KMS-11 (cell line): ENCODE measurements around the gene PHPT1.

Experiments used
- H2AFZ ChIP-seq: fragments of 200-600 bp; sonication (generic); 2 replicates; pipeline ENCODE4 v1.6.1; 2016; ENCODE audit warnings: antibody characterized with exemption, mixed run types, low read depth
- H3K27ac ChIP-seq: fragments of 200-600 bp; sonication (generic); 2 replicates; pipeline ENCODE4 v1.6.1; 2016; ENCODE audit warnings: mild to moderate bottlenecking, mixed run types
- H3K27me3 ChIP-seq: fragments of 200-600 bp; sonication (generic); 2 replicates; pipeline ENCODE4 v1.6.1; 2017; ENCODE audit warnings: mild to moderate bottlenecking, low read depth, mixed run types, moderate library complexity; ENCODE audit not compliant: insufficient read depth
- H3K36me3 ChIP-seq: fragments of 200-600 bp; sonication (generic); 2 replicates; pipeline ENCODE4 v1.6.1; 2017; ENCODE audit warnings: mild to moderate bottlenecking, mixed run types; ENCODE audit not compliant: insufficient read depth
- H3K4me1 ChIP-seq: fragments of 200-600 bp; sonication (generic); 2 replicates; pipeline ENCODE4 v1.6.1; 2016; ENCODE audit warnings: mild to moderate bottlenecking, low read depth, mixed run types; ENCODE audit not compliant: poor library complexity, severe bottlenecking
- H3K4me2 ChIP-seq: fragments of 200-600 bp; sonication (generic); 2 replicates; pipeline ENCODE4 v1.7.0; 2016; ENCODE audit warnings: mild to moderate bottlenecking, mixed run types
- H3K4me3 ChIP-seq: fragments of 200-600 bp; sonication (generic); IDR thresholded peaks from 2 replicates; pipeline ENCODE4 v1.6.1; 2017; ENCODE audit warnings: low read depth, low read length, mixed read lengths; ENCODE audit not compliant: insufficient read depth
- H3K79me2 ChIP-seq: fragments of 200-600 bp; sonication (generic); 2 replicates; pipeline ENCODE4 v1.6.1; 2016; ENCODE audit warnings: low read depth, mixed run types; ENCODE audit not compliant: insufficient read depth
- H3K9ac ChIP-seq: fragments of 200-600 bp; sonication (generic); 2 replicates; pipeline ENCODE4 v1.6.1; 2016; ENCODE audit warnings: mild to moderate bottlenecking, mixed run types
- H4K20me1 ChIP-seq: fragments of 200-600 bp; sonication (generic); 2 replicates; pipeline ENCODE4 v1.6.1; 2016; ENCODE audit warnings: mild to moderate bottlenecking, mixed run types; ENCODE audit not compliant: insufficient read depth
- TF ChIP-seq, protein P1 (sequence below): fragments of 200-600 bp; sonication (generic); conservative IDR thresholded peaks from 2 replicates; pipeline ENCODE4 v1.6.1; 2017; ENCODE audit warnings: low read depth, mild to moderate bottlenecking, antibody characterized with exemption, low read length, moderate library complexity, mixed read lengths

Gene PHPT1

DNA sequence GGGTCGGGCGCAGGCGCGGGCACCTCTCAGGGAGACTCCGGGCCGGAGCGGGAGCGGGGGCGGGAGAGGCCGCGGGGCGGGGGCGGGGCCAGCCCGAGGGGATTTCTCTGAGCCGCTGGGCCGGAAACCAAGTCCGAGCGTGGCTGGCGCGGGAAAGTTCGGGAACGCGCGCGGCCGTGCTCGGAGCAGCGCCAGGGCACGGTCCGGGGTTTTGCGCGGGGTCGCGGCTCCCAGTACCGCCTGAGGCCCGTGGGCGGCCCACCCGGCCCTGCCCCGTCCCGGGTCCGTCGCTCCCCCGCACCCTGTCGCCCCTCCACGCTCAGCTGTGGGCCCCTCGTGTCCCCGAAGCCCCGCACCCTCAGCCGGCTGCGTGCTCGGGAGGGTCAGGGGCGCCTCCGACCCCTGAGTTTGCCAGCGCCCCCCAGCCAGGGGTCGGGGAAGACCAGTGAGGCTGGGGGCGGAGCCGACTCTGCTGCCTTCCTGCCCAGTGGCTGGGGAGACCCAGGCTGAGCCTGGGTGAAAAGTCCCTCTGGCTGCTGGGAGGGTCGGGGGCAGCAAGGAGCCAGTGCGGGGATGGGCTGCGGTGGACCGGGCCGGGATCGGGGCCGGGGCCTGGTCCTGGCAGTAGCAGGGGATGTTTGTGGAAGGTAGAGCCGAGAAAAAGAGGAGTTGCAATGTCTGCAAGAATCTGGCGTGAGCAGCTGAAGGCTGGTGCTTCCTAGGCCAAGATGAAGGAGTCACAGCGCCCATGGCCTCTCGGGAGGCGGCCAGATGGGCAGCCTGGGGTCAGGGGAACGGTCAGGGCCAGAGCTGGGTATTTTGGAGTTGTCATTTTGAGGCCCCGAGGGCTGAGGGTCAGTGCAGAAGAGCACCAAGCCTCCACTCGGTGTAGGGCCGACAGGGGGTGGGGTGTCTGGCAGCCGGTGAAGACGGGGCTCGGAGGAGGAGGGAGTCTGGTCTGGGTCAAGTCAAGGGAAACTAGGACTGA, 37.7 kb downstream of the PHPT1 start:
- Histone ChIP-seq H2AFZ (no peak overlapping the region; the same call in 1 of the 2 replicates), H3K4me1 (peaks cover 50% of the 10 kb centered on the region)

DNA sequence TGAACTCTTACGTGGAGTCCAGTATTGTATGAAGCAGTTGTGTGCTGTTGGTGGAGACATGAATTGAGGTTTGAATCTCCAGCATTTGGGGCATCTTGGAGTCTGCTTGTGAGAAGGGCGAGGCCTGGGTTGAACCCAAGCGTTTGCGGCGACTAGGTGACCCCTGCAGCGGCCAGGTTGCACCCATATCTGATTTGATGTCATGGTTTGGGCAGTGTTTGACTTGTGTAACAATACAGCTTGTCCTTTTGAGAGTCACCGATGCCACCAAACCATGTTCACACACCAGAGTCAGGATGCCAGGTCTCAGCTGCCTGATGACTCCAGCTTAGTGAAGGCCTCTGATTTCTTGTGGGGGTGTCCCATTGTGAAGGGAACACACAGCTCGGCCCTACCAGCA, 39.2 kb downstream of the PHPT1 start:
- Histone ChIP-seq H3K4me3 (no peak overlapping the region), H3K27ac (no peak overlapping the region), H3K4me1 (peaks cover 41% of the 10 kb centered on the region), H2AFZ (no peak overlapping the region), H3K79me2 (peaks cover 84% of the 10 kb centered on the region), H3K27me3 (no peaks in the 10 kb centered on the region), H4K20me1 (no peaks in the 10 kb centered on the region; the same call in 1 of the 2 replicates), H3K36me3 (no peaks in the 10 kb centered on the region; the same call in 1 of the 2 replicates), H3K9ac (no peak overlapping the region), H3K4me2 (peak overlapping the region; percentile 94)
- TF ChIP-seq, protein P1, sequence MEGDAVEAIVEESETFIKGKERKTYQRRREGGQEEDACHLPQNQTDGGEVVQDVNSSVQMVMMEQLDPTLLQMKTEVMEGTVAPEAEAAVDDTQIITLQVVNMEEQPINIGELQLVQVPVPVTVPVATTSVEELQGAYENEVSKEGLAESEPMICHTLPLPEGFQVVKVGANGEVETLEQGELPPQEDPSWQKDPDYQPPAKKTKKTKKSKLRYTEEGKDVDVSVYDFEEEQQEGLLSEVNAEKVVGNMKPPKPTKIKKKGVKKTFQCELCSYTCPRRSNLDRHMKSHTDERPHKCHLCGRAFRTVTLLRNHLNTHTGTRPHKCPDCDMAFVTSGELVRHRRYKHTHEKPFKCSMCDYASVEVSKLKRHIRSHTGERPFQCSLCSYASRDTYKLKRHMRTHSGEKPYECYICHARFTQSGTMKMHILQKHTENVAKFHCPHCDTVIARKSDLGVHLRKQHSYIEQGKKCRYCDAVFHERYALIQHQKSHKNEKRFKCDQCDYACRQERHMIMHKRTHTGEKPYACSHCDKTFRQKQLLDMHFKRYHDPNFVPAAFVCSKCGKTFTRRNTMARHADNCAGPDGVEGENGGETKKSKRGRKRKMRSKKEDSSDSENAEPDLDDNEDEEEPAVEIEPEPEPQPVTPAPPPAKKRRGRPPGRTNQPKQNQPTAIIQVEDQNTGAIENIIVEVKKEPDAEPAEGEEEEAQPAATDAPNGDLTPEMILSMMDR = no peak

More for the DNA sequence above, 37.7 kb downstream of the PHPT1 start:
- peaks cover 68% of the 10 kb centered on the region for H3K79me2 ChIP-seq
- H3K36me3 ChIP-seq = no peaks in the 10 kb centered on the region; the same call in 1 of the 2 replicates
- no peak overlapping the region for H3K4me3 ChIP-seq
- no peaks in the 10 kb centered on the region for H3K27me3 ChIP-seq
- H3K4me2 ChIP-seq = peak overlapping the region; percentile 94
- H3K27ac ChIP-seq = peak overlapping the region; percentile 86
- no peaks in the 10 kb centered on the region; the same call in 1 of the 2 replicates for H4K20me1 ChIP-seq
- H3K9ac ChIP-seq = peak overlapping the region; percentile 90
- TF ChIP-seq, protein P1 = no peak

DNA sequence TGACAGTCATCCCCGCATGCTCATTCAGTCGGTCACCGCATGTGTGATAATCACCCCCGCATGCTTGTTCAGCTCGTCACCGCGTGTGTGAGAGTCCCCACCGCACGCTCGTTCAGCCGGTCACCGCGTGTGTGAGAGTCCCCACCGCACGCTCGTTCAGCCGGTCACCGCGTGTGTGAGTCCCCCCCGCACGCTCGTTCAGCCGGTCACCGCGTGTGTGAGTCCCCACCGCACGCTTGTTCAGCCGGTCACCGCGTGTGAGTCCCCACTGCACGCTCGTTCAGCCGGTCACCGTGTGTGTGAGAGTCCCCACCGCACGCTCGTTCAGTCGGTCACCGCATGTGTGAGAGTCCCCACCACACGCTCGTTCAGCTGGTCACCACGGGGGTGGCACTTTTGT, 40.6 kb downstream of the PHPT1 start:
- Histone ChIP-seq H3K4me1 (peaks cover 35% of the 10 kb centered on the region), H2AFZ (no peak overlapping the region), H4K20me1 (no peaks in the 10 kb centered on the region; the same call in 1 of the 2 replicates), H3K4me2 (no peak overlapping the region; the same call in 1 of the 2 replicates), H3K9ac (no peak overlapping the region), H3K4me3 (no peak overlapping the region), H3K27me3 (no peaks in the 10 kb centered on the region), H3K27ac (no peak overlapping the region), H3K36me3 (no peaks in the 10 kb centered on the region; the same call in 1 of the 2 replicates), H3K79me2 (peaks cover 94% of the 10 kb centered on the region)
- TF ChIP-seq, protein P1 = no peak

DNA sequence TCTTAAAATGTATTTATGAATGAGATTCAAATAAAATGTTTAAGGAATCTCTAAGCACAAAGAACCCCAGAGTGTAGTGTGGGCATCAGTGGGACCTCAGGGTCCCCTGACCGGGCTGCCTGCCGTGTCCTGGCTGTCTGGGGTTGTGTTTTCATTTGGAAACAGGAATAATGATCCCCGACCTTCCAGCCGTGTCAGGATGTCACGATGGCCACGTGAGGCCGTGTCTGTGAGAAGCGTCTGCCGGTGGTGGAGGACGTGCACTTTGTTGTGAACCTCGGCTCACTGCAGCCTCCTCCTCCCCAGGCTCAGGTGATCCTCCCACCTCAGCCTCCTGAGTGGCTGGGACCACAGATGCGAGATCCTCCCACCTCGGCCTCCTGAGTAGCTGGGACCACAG, 41.5 kb downstream of the PHPT1 start:
- Histone ChIP-seq H3K9ac (no peak overlapping the region), H4K20me1 (no peaks in the 10 kb centered on the region; the same call in 1 of the 2 replicates), H3K4me3 (no peak overlapping the region), H3K27me3 (no peaks in the 10 kb centered on the region), H3K4me1 (peaks cover 36% of the 10 kb centered on the region), H3K36me3 (no peaks in the 10 kb centered on the region; the same call in 1 of the 2 replicates), H3K79me2 (peaks cover 94% of the 10 kb centered on the region), H3K27ac (no peak overlapping the region), H3K4me2 (no peak overlapping the region; the same call in 1 of the 2 replicates), H2AFZ (no peak overlapping the region)
- TF ChIP-seq, protein P1 = no peak
